NCI-H774 (cell line): ENCODE data around the gene PCSK5.

Experiments
- DNase-seq: peaks from one replicate; lab custom pipeline; 2025; lab: John Stamatoyannopoulos, UW

PCSK5 gene

DNA sequence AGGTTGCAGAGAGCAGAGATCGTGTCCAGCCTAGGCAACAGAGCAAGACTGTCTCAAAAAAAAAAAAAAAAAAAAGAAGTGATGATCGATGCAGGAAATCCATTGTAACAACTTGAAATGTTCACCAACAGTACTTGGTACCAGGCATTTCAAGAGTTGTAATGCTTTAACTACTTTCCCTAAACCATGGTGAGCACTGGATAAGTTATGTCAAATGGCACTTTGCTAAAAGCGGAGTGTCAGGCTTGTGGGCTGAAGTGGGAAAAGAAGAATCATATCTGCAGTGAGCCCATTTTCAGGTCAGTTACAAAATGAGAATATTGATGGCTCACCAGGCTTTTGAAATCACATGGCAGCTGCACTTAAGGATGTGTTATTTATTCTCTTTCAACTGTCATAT is 301.5 kb downstream of the PCSK5 start:
- no peak for DNase-seq

DNA sequence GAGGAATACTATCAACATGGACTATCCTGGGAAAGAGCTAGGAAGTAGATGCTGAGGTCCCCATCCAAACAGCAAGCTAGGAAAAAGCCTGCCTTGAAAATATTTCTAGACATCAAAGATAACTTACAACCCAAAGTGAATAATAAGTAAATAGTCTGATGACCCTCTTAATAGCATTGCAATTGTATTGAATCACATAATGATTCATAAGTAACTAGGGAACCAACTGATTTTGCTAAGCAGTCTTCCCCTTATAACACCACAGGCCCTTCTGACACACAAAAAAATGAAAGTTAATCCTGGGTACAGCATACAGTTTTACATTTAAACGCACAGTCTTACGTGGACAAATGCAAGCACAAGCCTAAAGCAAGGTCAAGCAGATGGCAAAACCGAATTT is 304.4 kb downstream of the PCSK5 start:
- no peak for DNase-seq

DNA sequence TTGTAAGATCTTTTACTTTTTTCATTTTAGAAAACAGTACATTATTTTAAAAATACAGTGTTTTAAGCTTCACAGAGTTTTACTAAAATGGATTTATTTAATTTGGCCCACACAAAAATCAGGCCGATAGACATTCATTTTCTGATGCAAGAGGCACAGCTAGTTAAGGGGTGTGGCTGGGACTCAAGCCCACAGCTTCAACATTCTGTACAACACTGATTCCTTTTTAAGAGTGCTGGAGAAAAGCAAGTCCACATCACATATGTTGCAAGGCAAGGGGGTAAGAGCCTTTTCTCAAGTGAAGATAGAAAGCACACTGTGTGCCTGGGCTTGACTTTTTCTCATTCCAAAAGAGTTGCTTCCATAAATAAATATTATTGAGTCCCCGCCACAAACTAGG is 307.9 kb downstream of the PCSK5 start:
- DNase-seq = no peak

DNA sequence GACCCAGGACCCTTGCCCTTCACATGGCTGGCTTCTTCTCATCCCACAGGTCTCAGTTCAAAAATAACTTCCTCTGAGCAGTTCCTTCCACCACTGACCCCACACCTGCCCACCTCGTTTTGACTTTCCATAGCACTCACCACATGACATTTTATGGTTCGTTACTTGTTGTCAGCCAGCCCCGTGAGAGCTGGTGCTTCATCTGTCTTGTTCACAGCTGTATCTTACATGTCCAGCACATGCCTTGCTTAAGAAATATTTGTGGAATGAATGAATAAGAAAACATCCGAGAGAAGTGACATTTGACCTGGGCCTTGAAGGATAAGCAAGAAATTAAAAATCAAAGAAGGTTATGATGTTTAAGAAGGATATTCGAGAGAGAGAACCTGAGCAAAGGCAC is 309.8 kb downstream of the PCSK5 start:
- DNase-seq = no peak

DNA sequence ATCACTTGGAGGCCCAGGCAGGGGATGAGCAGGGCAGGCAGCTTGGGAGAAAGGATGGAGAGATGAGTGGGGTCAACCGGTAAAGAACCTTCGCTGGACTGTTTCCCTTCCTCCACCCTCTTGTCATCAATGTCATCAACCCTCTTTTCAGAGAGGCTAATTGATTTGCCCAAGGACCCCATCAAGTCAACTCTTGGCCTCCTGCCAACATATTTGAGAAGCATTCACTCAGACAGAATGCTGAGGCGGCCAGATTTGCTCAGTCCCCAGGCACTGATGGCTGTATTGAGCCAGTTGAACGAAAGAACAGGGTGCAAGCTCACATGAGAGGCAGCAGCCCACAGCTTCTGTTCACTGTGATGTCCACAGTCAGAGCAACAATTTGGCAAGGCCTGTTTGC is 310.3 kb downstream of the PCSK5 start:
- DNase-seq = no peak

DNA sequence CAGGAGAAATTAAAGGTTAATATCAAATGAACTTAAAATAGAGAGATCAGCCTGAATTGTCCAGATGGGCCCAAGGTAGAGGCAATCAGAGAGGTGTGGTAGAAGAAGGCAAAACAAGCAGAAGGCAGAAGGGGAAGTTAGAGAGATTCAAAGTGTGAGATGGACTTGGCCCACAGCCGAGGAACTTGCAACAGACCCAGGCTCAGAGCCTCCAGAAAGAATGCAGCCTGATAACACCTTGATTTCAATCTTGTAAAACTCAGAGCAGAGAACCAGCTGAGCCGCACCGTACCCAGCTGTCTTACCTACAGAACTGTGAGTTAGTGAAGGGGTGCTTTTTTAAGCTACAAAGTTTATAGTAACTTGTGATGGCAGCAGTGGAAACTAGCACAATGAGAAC is 312.9 kb downstream of the PCSK5 start:
- DNase-seq = no peak

DNA sequence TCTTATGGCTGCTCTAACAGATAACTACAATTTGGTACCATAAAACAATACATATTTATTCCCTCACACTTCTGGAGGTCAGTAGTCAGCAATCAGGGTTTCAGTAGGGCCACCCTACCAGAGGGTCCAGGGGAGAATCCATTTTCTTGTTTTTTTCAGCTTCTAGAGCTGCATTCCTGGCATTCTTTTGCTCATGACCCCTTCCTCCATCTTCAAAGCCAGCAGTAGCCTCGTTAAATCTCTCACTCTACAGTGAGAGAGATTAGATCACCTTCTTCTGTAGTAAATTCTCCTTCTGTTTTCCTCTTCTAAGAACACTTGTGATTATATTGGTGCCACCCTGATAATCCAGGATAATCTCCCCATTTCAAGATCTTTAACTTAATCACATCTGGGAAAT is 316.3 kb downstream of the PCSK5 start:
- no peak for DNase-seq

DNA sequence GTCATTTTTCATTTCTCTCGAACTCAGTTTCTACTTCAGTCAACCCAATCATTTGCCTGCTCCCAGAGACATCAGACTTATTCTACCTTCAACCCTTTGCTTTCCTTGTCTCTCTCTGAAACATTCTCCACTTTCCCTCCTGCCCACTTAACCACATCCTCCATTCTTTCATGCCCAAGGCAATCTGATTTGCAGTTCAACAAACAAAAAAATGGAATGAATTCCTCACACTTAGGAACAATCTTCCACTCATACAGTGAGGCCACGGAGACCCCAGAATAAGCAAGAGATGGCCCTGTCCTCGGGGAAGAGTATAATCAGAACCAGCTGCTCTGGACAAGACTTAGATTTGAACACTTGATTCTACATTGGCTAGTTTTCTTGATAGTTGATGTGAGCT is 323.3 kb downstream of the PCSK5 start:
- no peak for DNase-seq

DNA sequence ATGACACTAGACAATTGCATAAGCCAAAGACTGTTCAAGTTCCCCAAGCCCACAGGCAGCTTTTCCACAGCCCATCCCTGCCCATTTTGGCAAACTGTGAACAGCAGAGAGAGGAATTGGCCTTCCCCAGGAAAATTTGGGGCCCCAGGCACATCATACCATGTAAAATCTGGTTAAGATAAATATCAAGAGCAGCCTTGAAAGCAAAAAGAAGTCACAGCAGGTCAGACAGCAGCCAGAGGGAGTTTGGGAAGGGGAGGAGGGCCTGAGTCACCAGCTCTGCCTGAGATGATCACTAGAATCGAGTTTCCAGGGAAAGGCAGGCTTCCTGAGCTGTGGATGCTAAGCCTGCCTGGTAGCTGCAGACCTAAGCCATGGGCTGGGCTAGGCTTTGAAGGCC is 324.6 kb downstream of the PCSK5 start:
- no peak for DNase-seq

DNA sequence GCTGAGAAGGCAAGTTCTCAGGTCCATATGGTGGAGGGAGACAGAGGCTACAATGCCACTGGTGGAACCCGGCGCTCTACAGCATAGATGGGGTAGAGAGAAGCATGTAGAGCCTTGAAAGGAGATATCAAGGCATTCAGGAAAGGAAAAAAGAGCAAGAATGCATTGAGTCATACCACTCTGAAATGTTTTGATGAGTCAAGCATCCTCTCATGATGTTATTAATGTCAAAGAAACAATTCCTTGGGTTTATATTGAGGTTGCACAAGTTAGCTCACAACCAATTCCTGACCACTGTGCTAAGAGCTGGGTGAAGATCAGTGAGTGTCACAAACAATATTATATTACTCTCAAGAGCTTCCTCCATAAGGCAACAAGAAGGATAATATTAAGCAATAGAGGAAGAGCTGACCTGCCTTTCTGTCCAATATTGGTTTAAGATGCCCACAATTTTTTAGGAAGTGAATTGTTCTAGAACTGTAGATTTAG is 325.7 kb downstream of the PCSK5 start:
- no peak for DNase-seq

DNA sequence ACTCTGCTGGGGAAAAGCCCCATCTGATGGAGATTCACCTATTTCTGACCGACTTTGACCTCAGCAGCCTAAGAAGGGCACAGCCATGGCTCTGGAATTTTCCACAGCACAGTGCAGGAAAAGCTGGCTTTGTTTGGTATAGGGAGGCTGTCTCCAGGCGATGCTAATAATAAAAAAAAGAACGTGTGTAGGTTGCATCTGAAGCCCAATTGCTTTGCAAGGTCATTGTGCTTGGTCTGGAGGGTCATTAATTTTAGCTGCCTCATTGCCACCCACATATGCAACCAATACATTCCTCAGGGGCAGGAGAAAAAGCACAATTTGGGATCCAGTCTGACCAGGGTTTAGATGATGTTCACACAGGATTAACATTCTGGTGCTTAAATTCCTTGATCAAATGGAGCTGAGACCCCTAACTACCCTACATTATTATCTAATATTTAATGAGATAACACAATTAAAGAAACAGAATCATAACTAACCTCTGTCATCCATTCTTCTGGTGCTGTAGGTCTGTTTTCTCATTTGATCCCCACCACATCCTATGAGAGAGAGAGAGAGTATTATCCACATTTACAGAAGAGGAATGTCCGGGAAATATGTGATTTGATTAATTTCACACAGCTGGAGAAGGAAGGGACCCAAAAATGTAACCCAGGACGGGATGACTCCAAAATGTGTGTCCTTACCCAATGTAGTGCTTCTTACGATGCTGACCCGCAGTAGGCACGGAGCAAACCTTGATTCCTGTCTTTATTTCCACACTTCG is 327.8 kb downstream of the PCSK5 start:
- no peak for DNase-seq

DNA sequence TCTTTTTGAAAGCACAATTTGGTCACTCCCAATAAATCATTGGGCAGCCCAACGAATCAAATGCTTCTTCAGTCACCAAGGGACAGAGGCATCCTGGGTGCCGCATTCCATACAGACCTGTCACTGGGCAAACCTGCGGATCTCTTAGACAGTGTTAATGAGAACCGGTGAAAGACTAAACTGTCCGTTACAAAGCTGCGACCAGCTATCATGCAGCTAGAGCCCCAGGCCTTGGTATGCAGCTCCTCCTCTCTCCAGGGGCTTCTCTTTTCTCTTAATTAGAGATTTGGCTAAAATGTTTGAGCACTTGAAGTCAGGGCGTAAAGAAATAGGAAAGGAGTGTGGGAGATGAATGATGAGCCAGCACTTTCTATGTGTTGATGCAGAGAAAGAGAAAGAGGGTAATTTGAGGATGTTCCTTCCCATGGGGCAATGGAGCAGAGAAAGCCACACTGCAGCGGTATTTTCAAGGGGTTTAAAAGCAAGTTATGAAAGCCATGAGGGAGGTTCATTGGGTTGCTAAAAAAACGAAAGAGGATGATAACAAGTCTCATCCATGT is 328.5 kb downstream of the PCSK5 start:
- DNase-seq = no peak

DNA sequence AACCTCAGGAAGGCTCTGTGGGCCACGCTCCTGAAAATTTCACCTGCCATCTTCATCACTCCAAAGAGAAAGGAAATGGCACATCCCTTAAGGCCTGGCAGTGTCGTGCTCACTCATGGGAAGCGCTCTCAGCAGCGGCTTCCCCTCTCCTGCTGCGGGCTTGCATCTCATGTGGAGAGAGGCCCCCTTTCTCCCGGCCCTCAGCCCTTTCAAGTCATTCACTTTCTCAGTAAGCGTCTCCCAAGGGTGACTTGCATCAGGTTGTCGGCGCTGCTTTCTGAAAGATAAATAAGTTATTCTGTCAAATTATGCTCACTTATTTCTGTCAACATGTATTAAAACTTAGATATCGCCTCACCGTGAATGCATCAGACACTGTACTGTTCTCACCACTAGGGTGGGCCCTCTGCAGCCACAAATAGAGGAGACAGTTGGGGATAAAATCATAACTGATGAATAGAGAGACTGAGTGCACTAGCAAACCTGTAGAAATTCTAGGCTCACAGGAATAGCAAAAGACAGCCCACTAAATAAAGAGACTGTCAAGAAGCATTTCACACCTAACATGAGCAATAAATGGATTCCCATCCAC is 329.2 kb downstream of the PCSK5 start:
- DNase-seq = no peak

DNA sequence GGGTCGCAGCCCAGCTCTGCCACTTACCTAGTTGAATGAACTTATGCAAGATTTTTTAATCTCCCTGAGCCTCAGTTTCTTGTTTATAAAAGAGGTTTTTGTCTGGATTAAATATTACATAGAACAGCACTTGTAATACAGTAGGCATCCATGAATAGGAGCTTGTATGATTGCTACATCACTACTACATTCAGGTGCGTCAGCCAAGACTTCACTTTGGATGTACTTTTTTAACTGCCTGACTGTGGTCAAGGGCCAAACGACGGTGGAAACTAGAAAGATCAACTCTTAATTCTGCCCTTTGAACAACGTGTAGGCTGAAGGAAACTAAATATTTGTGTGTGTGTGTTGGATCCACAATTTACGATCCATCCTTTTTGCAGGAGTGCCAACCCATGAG is 330.9 kb downstream of the PCSK5 start:
- DNase-seq = no peak

DNA sequence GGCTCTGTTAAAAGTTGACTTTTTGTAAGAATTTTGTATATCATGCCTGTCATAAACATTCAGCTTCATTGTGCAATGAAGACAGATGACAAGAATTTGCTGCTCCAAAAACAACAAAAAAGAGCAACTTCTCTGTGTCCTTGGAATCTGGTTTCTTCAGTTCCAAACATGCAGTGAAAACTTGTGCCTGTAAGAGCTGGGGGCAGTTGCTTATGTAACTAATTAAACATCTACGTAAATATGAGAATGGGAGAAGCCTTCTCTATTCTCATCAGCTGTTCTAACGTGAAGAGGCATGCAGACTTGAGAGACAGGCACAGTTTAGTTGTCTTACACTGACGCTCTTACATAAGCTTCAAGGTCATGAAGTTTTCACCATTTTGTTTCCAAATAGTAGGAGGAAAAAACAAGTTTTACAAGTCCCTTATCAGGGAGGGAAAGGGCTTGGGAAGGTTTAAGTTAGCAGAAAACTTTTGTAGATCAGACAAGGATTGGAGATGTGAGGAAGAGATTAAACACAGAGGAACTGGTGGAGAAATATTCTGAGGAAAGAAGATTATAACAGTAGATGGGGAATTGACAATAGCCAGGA is 333.4 kb downstream of the PCSK5 start:
- no peak for DNase-seq

DNA sequence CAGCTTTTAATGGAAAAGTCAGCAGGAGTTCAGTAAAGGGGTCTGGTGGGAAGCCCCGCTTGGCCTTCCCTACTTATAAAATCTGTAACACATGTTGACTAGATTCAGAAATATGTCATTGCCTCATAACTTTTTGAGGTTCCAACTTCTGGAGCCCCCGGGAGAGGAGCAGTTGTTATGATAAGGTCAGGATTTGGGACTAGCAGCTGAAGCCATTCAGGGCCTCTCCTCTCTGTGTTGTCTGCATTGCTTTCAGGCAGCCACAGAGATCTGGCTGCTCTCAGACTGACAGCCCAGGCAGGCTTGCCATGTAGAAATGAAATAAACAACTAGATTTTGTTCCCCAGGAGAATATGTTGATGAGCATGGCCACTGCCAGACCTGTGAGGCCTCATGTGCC is 336.7 kb downstream of the PCSK5 start:
- DNase-seq = no peak

DNA sequence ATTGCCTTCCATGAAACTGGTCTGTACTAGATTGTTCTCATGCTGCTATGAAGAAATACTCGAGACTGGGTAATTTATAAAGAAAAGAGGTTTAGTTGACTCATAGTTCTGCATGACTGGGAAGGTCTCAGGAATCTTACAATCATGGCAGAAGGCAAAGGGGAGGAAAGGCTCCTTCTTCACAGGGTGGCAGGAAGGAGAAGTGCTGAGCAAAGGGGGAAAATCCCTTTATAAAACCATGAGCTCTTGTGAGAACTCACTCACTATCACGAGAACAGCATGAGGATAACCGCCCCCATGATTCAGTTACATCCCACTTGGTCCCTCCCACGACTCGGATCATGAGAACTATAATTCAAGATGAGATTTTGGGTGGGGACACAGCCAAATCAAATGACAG is 340.5 kb downstream of the PCSK5 start:
- no peak for DNase-seq

DNA sequence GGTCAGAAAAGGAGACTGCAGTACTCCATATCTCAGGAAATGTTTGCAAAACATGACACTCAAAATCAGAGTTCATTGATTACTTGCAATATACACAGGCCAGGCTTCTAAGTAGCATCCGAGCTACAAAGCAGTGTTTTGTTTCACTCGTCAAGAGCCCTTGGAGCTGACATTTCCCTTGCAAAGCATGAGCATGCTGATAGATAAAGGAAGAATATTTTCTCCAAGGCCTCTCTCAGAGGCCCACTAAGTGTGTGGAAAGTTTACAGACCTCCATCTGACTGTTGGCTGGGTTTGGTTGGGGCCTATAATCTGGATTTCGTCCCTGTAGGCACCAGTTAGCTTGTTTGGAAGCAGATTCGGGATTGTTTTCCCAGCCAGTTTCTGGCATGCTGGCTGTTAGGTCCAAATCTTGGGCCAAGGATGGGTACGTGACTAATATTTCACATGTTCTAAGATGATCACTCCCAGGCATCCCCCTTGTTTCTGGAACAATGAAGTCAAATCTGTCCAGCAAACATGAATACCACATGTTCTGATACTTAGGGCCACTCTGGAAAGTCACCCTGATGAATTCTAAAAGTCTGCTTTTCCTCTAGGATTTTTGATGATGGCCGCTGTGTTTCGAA is 342.5 kb downstream of the PCSK5 start:
- no peak for DNase-seq

DNA sequence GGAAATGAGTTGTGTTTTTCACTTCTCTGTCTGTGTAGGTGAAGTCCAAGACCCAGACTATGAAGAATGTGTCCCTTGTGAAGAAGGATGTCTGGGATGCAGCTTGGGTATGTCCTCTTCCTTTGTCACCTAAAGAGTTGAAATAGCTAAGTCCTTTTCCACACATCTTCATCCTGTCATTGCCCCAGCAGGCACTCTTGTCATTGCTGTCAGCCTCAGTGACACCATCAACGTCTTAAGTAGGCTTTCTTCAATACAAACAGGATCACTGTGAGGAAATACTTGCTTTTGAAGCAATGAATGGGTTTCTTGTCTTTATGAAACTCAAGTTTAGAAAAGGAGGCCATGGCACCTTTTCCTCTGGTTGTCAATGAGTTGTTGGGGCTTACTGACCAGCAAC is 350.1 kb downstream of the PCSK5 start:
- no peak for DNase-seq

DNA sequence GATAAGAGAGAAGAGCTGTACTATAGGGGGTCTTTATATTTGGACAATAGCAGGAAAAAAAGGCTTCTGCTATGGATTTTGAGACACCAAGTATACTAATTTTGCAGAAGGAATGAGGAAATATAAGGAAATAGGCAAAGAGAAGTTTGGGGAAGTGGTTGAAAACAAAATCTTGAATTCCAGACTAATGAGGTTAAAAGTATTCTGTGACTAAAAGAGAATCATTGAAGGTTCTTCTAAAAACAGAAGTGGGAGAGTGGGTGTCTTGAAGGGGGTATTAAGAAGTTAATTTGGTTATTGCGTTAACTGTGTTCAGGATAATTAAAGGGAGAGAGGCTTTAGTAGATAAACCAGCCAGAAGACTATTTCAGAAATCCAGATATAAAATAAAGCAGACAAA is 355.0 kb downstream of the PCSK5 start:
- no peak for DNase-seq

DNA sequence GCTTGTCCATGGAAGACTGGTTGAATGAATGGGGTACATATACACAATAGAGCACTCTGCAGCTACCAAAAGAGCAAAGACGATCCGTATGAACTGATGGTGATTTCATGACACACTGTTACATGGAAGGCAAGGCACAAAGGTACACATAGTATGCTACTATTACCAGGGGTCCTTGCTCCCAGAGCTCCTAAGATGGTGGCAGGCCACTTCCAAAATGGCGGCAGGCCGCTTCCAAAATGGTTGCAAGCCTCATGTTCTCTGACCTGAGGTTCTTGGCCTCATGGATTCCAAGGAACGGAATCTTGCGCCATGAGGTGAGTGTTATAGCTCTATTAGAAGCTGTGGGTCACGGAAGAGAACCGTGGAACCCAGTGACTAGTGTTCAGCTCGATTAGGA is 356.2 kb downstream of the PCSK5 start:
- DNase-seq = no peak

DNA sequence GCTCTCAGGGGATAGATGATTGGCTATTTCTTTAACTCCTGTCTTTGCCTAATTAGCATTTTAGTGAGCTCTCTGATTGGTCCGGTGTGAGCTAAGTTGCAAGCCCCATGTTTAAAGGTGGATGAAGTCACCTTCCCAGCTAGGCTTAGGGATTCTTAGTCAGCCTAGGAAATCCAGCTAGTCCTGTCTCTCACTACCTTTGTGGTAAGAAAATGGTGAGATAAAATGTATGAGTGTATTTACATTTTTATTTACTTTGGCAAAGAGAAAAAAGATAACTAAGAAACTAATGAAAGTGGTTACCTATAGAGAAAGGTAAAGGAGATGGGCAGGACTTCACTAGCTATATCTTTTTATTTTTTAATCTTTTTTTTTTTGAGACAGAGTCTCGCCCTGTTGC is 357.0 kb downstream of the PCSK5 start:
- no peak for DNase-seq

DNA sequence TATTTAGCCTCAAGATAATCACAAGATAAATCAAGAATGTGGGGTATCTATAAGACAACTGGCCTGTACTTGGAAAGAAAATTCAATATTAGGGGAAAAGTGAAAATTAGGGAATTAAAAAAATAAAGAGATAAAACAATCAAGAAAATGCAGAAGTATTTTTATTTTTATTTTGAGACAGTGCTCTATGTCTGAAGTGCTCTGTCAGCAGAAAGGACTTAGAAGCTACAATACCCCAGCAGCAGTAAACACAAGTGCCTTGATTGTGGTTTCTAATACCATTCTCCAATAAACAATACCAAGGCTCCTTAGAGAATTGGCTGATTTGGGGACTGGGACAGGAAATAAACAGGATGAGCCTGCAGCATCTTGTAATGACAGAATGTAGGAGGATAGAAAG is 358.8 kb downstream of the PCSK5 start:
- no peak for DNase-seq
